Midbrain (tissue), 1 donor: ENCODE data around the gene FOXN3.

Source experiments
- DNase-seq: peaks from one replicate; lab custom pipeline; 2025; lab: John Stamatoyannopoulos, UW

FOXN3 gene

GRCh38 chr14:89408907-89409700 is 7.9 kb downstream of the FOXN3 start:
- no peak for DNase-seq

DNA sequence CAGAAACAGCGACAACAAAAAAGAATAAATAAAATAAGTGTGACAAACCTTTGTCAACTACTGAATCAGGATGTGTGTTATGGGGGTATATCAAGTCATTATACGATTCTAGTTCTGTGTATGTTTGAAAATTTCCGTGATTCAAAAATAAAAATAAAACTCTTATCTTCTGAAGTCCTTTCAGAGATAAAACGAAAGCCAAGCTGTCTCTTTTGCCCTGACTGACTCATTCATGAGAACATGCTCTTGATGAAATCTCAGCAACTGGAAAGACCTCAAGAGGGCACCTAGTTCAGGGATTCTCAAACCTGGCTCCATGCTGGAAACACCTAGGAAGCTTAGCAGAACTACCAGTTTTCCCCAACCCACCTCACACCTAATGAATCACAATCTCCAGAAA is 9.2 kb downstream of the FOXN3 start:
- no peak for DNase-seq

GRCh38 chr14:89406941-89407340 is 10.1 kb downstream of the FOXN3 start:
- no peak for DNase-seq

GRCh38 chr14:89406361-89406760 is 10.7 kb downstream of the FOXN3 start:
- no peak for DNase-seq

DNA sequence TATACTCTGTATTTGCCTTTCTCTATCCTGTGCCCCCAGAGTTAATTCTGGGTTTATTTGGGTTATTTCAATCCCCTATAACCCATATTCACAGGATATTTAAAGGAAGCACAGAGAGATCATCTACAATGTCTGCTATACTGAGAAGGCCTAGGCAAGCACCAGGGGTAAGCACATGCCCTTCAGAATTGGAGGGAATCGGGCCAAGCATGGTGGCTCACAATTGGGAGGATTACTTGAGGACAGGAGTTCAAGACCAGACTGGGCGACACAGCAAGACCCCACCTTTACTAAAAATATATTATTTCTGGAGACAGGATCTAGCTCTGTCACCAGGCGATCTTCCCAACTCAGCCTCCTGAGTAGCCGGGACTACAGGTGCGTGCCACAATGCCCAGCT is 11.3 kb downstream of the FOXN3 start:
- DNase-seq: no peak

DNA sequence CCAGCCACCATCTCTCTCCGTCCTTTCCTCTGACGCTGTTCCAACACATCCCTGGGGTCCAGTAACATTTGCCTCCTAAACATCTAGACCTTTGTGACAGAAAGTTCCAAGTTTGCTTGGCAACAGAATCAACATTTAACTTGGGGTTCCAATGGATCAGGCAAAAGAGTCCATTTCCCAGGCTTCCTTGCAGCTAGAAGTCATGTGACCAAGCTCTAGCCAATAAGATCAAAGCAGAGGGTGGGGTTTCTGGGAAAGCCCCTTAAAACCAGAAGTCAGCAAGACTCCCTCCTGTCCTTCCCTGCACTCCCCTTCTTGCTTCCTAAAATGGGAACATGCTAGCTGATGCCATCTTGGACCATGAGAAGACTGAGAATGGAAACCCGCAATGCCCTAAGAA is 14.7 kb downstream of the FOXN3 start:
- no peak for DNase-seq

GRCh38 chr14:89401761-89402160 is 15.3 kb downstream of the FOXN3 start:
- DNase-seq: no peak

DNA sequence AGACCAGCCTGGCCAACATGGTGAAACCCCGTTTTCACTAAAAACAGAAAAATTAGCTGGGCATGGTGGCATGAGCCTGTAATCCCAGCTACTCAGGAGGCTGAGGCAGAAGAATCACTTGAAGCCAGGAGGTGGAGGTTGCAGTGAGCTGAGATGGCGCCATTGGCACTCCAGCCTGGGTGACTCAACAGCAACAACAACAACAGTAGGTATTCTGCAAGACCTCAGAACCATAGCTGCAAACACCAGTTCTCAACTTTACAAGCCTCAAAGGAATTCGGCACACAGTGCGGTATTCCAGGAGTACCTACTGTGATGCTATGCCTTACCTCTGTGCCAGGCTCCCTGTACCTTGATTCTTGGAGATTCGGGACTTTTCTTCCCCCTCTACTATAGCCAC is 15.8 kb downstream of the FOXN3 start:
- DNase-seq: no peak

DNA sequence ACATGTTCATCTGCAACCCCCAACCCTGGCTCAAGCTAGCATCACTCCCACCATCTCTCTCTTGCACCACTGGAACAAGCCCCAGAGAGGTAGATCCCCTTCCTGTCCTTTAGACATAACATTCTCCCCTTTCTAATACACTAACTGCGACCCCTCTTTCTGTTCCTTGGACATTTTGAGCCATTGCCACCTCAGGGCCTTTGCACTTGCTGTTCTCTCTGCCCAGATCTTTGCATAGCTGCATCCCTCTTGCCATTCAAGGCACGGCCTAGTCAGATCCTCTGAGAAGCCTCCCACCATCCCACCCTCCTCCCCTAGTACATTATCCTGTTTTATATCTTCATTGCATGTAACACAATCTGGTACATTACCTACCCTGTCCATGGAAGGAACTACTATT is 16.5 kb downstream of the FOXN3 start:
- no peak for DNase-seq

GRCh38 chr14:89399594-89400068 is 17.4 kb downstream of the FOXN3 start:
- DNase-seq: peak; percentile 26

- DNase-seq: no peak
Observed at GRCh38 chr14:89399157-89399556, 17.9 kb downstream of the FOXN3 start.

DNA sequence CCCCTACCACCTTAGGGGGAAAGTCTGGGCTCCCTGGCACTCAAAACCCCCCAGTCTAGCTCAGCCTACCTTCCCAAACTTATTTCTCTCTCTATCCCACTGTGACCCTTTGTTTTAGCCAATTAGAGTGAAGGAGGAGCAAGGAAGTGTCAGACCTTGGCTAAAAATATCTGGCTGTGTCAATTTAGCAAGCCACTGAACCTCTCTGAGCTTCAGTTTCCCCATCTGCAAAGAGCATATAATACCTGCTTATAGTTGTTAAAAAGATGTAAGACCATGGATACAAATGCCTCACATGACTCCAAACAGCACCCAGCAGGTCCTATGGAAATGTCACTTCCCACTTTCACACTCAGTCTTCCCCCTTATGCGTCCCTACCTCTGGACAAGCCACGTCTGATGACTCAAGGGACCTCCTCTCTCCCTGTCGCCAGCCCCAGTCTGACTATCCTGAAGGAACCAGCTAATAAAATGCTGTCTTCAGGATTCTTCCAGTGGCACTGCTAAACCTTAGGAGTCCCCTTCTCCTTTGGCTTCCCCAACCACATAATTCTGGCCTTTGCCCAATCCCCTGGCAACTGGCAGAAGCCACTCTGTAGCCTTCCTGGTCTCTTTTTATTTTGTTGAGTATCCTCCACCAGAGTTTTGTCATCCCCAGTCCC is 19.3 kb downstream of the FOXN3 start:
- no peak for DNase-seq

DNA sequence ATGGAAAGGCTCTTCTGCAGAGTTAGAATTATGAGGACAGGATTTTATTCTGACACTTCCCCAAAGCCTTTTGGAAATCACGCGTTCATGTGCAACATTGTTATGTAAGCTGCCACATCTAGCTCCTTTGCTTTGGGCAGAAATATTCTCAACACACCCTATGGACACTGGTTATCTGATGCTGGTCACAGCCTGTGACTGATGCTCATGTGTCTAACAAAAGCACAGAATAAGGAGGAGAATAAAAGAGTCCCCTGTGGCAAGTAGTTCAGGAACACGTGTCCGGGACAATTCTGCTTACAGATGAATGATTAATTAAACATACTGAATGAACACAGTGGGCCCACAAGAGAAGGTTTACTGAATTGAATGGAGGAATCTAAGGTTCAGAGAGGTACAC is 22.1 kb downstream of the FOXN3 start:
- DNase-seq: no peak

DNA sequence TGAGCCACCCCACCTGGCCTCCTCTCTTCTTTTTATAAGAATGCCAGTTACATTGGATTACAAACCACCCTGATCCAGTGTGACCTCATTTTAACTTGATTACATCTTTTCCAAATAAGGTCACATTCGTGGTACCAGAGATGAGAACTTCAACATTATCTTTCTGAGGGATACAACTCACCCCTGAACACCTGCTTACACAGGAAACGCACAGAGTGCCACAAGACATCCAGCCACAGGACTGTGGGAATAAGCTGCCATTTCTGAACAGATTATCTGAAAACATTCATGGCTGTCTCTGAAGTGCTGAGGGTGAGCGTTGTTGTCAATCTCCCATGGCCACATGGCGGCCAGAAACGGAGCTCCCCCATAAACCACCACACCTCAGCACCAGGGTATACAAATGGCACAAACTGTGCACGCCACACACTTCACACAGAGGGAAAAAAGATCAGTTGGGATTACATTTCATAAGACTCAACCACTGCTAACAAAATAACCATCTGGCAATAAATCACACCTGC is 23.7 kb downstream of the FOXN3 start:
- DNase-seq: no peak

GRCh38 chr14:89392181-89392580 is 24.9 kb downstream of the FOXN3 start:
- no peak for DNase-seq

- no peak for DNase-seq
Observed at GRCh38 chr14:89391556-89391955, 25.5 kb downstream of the FOXN3 start.

DNA sequence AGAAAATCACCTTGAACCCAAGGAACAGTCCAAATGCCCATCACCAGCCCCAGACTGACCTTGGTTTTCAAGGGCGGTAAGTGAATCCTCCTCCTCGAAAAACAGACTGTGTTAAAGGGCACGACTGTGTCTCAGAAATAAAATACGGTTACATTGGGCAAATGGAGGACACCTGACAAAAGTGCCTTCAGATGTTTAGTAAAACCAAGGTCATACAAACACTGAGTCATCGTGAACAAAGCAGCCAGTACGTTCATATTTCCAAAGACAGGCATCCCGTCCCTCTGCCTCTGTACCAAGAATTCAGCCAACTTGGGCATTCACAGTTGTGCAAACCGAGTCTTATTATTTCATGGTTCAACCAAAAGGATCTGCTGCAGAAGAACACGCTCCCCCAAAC is 25.9 kb downstream of the FOXN3 start:
- DNase-seq: no peak

GRCh38 chr14:89388853-89389252 is 28.2 kb downstream of the FOXN3 start:
- DNase-seq: no peak

- DNase-seq: no peak
Observed at GRCh38 chr14:89387922-89388685, 28.9 kb downstream of the FOXN3 start.

- DNase-seq: no peak
Observed at GRCh38 chr14:89386212-89386886, 30.7 kb downstream of the FOXN3 start.

GRCh38 chr14:89384636-89385035 is 32.4 kb downstream of the FOXN3 start:
- DNase-seq: no peak

DNA sequence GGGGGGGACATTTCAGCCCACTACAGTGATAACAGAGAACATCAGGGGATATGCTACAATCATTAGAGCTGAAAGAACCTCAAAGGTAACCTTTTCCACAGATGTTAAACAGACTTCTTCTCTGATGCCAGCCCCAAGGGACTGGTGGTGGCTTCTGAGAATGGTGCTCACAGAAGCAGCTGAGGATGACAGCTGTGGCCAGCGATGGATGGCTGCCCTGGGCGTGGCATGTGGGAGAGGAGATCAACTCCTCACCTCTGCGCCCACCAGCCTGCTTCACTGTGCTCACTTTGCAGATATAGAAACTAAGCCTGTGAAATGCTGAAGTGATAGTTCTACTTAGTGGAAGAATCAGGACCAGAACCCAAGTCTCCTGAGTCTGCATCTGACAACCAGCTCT is 33.0 kb downstream of the FOXN3 start:
- no peak for DNase-seq
